ENCODE measurements around the gene KDM7A. TPM values are rescaled to one million over a fixed set of nuclear protein-coding genes. Genes with fewer than 3 reads are reported as not detected.

KDM7A gene
- total and polyA plus RNA-seq, 2 of the 8 experiments (the other 6 are each of a cell fraction or from before 2014, with no cell fraction given) = 2.2 to 12.5 TPM

- Histone ChIP-seq H3K4me1 (replicated peaks in 1 of 4; ENCODE audit: control insufficient read depth in 3 of 4, insufficient read depth in 4 of 4, low read length in 3 of 4) (no peaks in the 10 kb centered on the region), H3K23me2 (ENCODE audit: low read depth, low read length) (no peaks in the 10 kb centered on the region), H2BK12ac (ENCODE audit: low read depth, low read length) (no peak overlapping the region), H2AK5ac (ENCODE audit: low read depth, low read length) (no peak overlapping the region), H4K8ac (ENCODE audit: extremely low read depth, insufficient read depth, low read length) (no peak overlapping the region), H3K9ac (replicated peaks in 1 of 4; ENCODE audit: extremely low read depth in 1 of 4, low read depth in 3 of 4, low read length in 3 of 4) (no peak overlapping the region), H2BK120ac (replicated peaks; ENCODE audit: low read depth, low read length) (no peak overlapping the region), H3K36me3 (ENCODE audit: control insufficient read depth in 2 of 4, insufficient read depth in 4 of 4, low read length in 3 of 4) (0 out of 8 replicates have a peak, but pooled peaks cover 0 to 4% (median 0%) of the 10 kb centered on the region in 4 experiments), H3K18ac (ENCODE audit: extremely low read depth, low read length) (no peak overlapping the region), H2AFZ (ENCODE audit: low read length) (no peak overlapping the region), H3K79me2 (ENCODE audit: control insufficient read depth in 1 of 2, insufficient read depth in 2 of 2, low read length in 2 of 2) (no peaks in the 10 kb centered on the region), H3K9me3 (ENCODE audit: insufficient read depth in 2 of 2, low read depth in 1 of 2, low read length in 1 of 2) (no peaks in the 10 kb centered on the region), H4K91ac (replicated peaks; ENCODE audit: insufficient read length, low read length) (no peak overlapping the region), H3K27ac (ENCODE audit: low read depth, low read length) (no peak overlapping the region), H3K56ac (replicated peaks; ENCODE audit: insufficient read length, low read depth, low read length) (no peak overlapping the region), H2BK5ac (ENCODE audit: low read depth, low read length) (no peak overlapping the region), H3K14ac (ENCODE audit: insufficient read length) (no peak overlapping the region), H2BK15ac (ENCODE audit: low read length) (no peak overlapping the region), H3K4me3 (ENCODE audit: extremely low read depth in 1 of 4, insufficient read depth in 2 of 4, low read depth in 3 of 4, low read length in 4 of 4) (no peak overlapping the region), H3K4me2 (ENCODE audit: insufficient read depth in 1 of 2, low read depth in 2 of 2, low read length in 2 of 2) (no peak overlapping the region), H3K4ac (replicated peaks; ENCODE audit: insufficient read length, low read depth, low read length) (no peak overlapping the region), H4K20me1 (replicated peaks in 1 of 2; ENCODE audit: control insufficient read depth in 1 of 2, insufficient read depth in 2 of 2, low read length in 2 of 2) (no peaks in the 10 kb centered on the region), H2BK20ac (ENCODE audit: low read length) (no peak overlapping the region), H3K79me1 (ENCODE audit: low read depth, low read length) (no peaks in the 10 kb centered on the region), H4K5ac (ENCODE audit: insufficient read length, low read depth, low read length) (no peak overlapping the region), H3K27me3 (replicated peaks in 1 of 4; ENCODE audit: control insufficient read depth in 3 of 4, extremely low read depth in 1 of 4, insufficient read depth in 3 of 4, low read length in 3 of 4) (no peaks in the 10 kb centered on the region), H3K23ac (ENCODE audit: insufficient read length) (no peak overlapping the region)
- DNase-seq (ENCODE audit: low read depth in 1 of 2, low spot score in 2 of 2) (no peak), FAIRE-seq (no peak)
- ChIA-PET POLR2A (ENCODE audit: partially characterized antibody) (no interaction called here), CTCF (ENCODE audit: partially characterized antibody) (interaction anchor here (1.0 kb wide), 1 partner anchor 199 kb away, joined by 3 read pairs; no protein-coding TSS in a partner anchor)
- 89% methylated on average over 1 of the region's 1 CpG; no CpG with 5 or more reads in 1 of the 2 experiments for WGBS, 2 experiments (ENCODE audit: extremely low coverage in 1 of 2, insufficient coverage in 1 of 2, insufficient read length in 1 of 2, insufficient replicate concordance in 2 of 2, low coverage in 1 of 2, low lambda C conversion rate in 2 of 2, missing lambda C conversion rate in 1 of 2)
- TF ChIP-seq RXRA (IDR thresholded peaks at IDR 0.05; ENCODE audit: insufficient read depth, low read depth, low read length) (no peak), PHF8 (conservative IDR thresholded peaks at IDR 0.05; ENCODE audit: low read depth, low read length) (no peak), TAF7 (optimal IDR thresholded peaks at IDR 0.05; ENCODE audit: borderline replicate concordance, low read depth, low read length) (no peak), MAX (IDR thresholded peaks at IDR 0.05) (no peak), JUN (IDR thresholded peaks at IDR 0.05; ENCODE audit: low read depth, low read length) (no peak), POLR2A (IDR thresholded peaks at IDR 0.05; ENCODE audit: control extremely low read depth in 1 of 2, low read depth in 2 of 2, low read length in 2 of 2) (no peak), TAF1 (IDR thresholded peaks at IDR 0.05; ENCODE audit: low read depth, low read length) (no peak), RFX5 (IDR thresholded peaks at IDR 0.05; ENCODE audit: borderline replicate concordance, low read depth, low read length) (no peak), TEAD4 (IDR thresholded peaks at IDR 0.05; ENCODE audit: low read depth, low read length) (no peak), HDAC2 (IDR thresholded peaks at IDR 0.05; ENCODE audit: borderline replicate concordance in 1 of 2, low read depth in 2 of 2, low read length in 2 of 2) (no peak), BACH1 (IDR thresholded peaks at IDR 0.05; ENCODE audit: low read length) (no peak), TBP (IDR thresholded peaks at IDR 0.05; ENCODE audit: low read depth, low read length) (no peak), ATF3 (IDR thresholded peaks at IDR 0.05; ENCODE audit: insufficient read depth, low read depth, low read length) (no peak)
Observed at GRCh38 chr7:140127360-140128127, 49.2 kb downstream of the KDM7A start.
